GM19468 (cell line): ENCODE data around the gene TSEN2.
"Not testable (repeated sequence)": the region's sequence is repeated elsewhere in the genome, so short reads cannot be mapped to it uniquely, and the experiment has no call there.

Experiments
- ATAC-seq: cut with Tn5 transposase; IDR thresholded peaks from one replicate; pipeline ENCODE4 v1.9.1; 2021; ENCODE audit warnings: mild to moderate bottlenecking, moderate library complexity, moderate number of reproducible peaks; ENCODE audit not compliant: unreplicated experiment; ENCODE audit errors: extremely low read depth

The TSEN2 gene

GRCh38 chr3:12470111-12470510, 14.2 kb upstream of the TSEN2 start:
- ATAC-seq, result no peak

- ATAC-seq, result no peak
These were observed 13.6 kb upstream of the TSEN2 start for GRCh38 chr3:12470680-12471079.

- no peak for ATAC-seq
These were observed 13.0 kb upstream of the TSEN2 start for GRCh38 chr3:12471241-12471640.

- no peak for ATAC-seq
These were observed 12.2 kb upstream of the TSEN2 start for GRCh38 chr3:12472000-12472610.

GRCh38 chr3:12472796-12473195, 11.5 kb upstream of the TSEN2 start:
- no peak for ATAC-seq

- no peak for ATAC-seq
These were observed 10.8 kb upstream of the TSEN2 start for GRCh38 chr3:12473511-12473910.

- no peak for ATAC-seq
These were observed 7.9 kb upstream of the TSEN2 start for GRCh38 chr3:12476238-12476897.

GRCh38 chr3:12477256-12477655, 7.0 kb upstream of the TSEN2 start:
- no peak for ATAC-seq

- ATAC-seq, result no peak
These were observed 6.0 kb upstream of the TSEN2 start for GRCh38 chr3:12478326-12478725.

GRCh38 chr3:12479198-12479597, 5.1 kb upstream of the TSEN2 start:
- not testable (repeated sequence) for ATAC-seq

GRCh38 chr3:12479919-12480427, 4.3 kb upstream of the TSEN2 start:
- no peak for ATAC-seq

- ATAC-seq, result no peak
These were observed 870 bp upstream of the TSEN2 start for GRCh38 chr3:12483410-12483809.

GRCh38 chr3:12483872-12484197, 445 bp upstream of the TSEN2 start:
- ATAC-seq, result no peak

GRCh38 chr3:12484983-12485327, 675 bp downstream of the TSEN2 start:
- no peak for ATAC-seq

- ATAC-seq, result no peak
These were observed 1.7 kb downstream of the TSEN2 start for GRCh38 chr3:12486001-12486400.

GRCh38 chr3:12486916-12487315, 2.6 kb downstream of the TSEN2 start:
- ATAC-seq, result no peak

- no peak for ATAC-seq
These were observed 3.1 kb downstream of the TSEN2 start for GRCh38 chr3:12487336-12487735.

GRCh38 chr3:12487786-12488185, 3.5 kb downstream of the TSEN2 start:
- no peak for ATAC-seq

- no peak for ATAC-seq
These were observed 5.1 kb downstream of the TSEN2 start for GRCh38 chr3:12489368-12489767.

- ATAC-seq, result no peak
These were observed 5.6 kb downstream of the TSEN2 start for GRCh38 chr3:12489832-12490231.

GRCh38 chr3:12490547-12490946, 6.3 kb downstream of the TSEN2 start:
- ATAC-seq, result no peak

GRCh38 chr3:12495749-12496452, 11.6 kb downstream of the TSEN2 start:
- no peak for ATAC-seq
